GM19438 (cell line): ENCODE measurements around the gene FKBP5.
"Not testable (repeated sequence)": the region's sequence is repeated elsewhere in the genome, so short reads cannot be mapped to it uniquely, and the experiment has no call there.

Experiments
- ATAC-seq: cut with Tn5 transposase; IDR thresholded peaks from one replicate; pipeline ENCODE4 v1.9.1; 2021; ENCODE audit warnings: low read depth; ENCODE audit not compliant: unreplicated experiment

The FKBP5 gene

DNA sequence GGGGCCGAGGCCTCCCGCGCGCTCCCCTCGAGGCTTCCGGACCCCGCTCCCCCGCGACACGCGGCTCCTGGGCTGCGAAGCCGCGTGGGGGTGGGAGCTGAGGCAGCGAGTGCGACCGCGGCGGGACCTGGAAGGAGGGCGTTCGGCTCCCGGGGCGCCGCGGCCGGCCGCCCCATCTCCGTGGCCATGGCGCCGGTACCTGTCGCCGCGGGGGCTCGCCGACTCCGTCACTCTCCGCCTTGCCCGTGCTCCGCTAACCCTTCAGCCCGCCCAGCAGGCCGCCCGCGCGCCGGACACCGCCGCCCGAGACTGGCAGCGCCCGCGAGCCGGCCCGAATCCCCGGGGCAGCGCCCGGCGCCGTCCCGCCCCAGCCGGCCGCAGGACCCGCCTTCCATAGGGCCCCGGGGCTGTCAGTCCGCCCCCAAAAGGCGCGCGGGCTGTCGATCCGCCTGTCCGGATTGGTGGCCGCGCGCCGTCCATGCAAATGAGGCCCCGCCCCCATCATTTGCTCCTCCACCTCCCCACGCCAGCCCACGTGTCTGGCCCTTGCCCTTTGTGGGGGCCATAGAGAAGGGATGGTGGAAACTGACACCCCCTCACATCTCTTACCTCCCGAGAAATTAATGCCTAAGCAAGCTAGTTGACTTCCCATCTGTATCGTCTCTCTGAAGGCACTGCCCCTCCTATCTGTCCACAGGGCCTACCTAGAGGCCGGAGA, at the start of gene FKBP5:
Gene FKBP5 (minus strand): TSS at position 311 of the 718 bp plus-strand sequence. CDS start 46,091 bp downstream, outside the sequence.
- peak; percentile 84 for ATAC-seq

DNA sequence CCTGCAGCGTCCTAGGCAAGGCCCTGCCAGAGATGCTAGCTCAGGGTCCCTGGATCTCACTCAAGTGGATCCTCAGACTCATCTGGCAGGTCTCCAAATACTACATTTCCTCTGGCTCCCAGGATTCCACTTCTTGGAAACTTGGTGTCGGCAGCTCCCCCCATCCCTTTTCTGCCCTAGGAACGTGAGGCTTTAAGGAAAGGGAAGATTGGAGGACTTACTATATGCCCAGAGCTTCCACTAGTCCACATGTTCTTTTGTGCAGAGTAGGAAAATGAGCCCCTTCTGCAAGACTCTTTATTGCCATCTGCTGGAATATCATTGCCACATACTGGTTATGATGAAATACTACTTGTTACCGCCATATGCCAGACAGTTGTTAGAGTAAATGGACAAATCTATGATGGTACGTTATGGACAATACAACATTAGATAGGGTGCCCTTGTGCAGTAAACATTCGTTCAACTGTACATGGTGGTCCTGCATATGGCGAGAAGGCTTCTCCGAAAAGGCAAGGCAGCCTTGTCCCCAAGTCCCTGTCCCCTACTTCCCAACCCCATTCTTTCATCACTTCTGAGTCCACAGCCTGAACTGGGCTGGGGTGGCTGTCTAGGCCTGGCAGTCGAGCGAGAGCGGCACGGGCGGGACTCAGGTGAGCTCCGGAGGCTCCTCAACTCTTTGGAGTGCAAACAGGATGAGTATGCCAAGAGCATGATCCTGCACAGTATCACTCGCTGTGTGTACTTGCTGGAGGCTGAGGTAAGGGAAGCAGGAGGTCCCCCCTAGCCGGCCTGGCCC, 48.9 kb upstream of the FKBP5 start:
- no peak for ATAC-seq

DNA sequence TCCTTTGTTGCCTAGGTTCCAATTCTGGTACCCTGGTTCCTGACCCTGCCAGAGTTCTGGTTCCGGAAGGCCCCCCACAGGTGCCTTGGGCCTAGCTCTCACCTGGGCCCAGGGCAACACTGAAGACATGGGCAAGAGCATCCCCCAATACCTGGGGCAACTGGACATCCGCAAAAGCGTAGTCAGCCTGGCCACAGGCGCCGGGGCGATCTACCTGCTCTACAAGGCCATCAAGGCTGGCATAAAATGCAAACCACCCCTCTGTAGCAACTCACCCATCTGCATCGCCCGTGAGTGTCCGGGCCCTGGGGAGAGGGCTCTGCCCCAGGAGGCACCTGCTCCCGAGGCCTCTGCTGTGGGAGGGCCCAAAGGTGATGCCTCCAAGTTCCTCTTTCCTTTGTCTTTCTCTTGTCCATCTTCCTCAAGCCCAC, 48.3 kb upstream of the FKBP5 start, which contains the start of gene ARMC12:
Gene ARMC12 (plus strand): TSS at position 51 of the 431 bp plus-strand sequence. CDS start 77 bp downstream, at position 128.
- no peak for ATAC-seq

DNA sequence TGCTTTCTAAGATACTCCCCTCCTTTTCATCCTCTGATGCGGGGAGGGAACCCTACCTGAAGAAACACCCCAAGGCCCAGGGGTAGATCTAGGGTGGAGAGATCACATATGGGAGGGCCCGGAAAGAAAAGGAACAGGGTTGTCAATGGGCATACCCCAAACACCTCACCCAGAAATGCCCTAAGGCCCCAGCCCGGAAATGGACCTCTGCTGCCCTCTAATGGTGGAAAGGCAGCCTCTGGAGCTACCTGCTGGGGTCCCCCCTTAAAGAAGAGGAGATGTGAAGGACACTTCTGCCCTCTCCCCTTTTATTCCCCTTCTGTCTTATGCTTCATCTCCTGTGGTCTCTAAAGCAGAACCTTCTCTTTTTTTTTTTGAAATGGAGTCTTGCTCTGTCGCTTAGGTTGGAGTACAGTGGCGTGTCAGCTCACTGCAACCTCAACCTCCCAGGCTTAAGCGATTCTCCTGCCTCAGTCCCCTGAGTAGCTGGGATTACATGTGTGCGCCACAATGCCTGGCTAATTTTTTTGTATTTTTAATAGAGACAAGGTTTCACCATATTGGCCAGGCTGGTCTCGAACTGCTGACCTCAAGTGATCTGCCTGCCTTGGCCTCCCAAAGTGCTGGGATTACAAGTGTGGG, 47.7 kb upstream of the FKBP5 start:
- ATAC-seq, result no peak

DNA sequence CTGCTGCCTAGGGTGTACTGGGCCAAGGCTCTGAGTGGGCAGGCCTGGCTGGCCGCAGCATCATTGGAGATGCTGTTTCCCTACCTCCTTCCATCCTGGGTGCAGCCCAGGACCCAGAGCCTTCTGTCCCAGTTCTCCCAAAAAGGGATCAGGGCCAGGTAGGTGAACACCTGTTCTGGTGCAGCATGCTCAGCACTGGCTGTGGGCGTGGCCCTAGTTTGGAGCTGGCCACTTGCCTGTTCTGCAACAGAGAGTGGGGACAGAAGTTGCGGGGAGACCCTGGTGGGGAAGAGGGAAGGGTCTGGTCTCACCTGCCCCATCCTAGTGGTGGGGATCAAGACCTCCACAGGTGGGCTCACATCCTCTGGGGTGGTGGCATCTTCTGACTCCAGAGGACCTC, 46.7 kb upstream of the FKBP5 start:
- ATAC-seq, result no peak

DNA sequence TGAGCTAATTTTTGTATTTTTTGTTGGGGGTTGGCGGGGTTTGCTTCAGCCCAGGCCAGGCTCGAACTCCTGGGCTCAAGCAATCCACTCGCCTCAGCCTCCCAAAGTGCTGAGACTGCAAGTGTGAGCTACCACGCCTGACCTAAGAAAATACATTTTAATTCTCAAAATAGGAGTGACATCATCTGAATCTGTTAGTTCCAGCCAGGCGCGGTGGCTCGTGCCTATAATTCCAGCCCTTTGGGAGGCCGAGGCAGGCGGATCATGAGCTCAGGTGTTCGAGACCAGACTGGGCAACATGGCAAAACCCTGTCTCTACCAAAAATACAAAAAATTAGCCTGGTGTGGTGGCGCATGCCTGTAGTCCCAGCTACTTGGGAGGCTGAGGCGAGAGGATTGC, 45.6 kb upstream of the FKBP5 start:
- ATAC-seq, result not testable (repeated sequence)

DNA sequence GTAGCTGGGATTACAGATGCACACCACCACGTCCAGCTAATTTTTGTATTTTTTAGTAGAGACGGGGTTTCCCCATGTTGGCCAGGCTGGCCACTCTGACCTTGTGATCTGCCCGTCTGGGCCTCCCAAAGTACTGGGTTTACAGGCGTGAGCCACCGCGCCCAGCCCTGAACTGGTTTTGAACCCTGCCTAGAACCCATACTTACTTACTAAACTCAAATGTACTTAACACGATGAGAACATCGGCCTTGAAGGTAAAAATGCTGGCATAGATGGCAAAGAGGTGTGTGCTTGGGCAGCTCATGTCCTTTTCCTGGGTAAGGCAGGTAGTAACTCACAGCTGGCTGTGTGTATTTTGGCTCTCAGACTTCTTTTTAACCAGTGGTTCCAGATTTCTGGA, 44.9 kb upstream of the FKBP5 start:
- no peak for ATAC-seq

DNA sequence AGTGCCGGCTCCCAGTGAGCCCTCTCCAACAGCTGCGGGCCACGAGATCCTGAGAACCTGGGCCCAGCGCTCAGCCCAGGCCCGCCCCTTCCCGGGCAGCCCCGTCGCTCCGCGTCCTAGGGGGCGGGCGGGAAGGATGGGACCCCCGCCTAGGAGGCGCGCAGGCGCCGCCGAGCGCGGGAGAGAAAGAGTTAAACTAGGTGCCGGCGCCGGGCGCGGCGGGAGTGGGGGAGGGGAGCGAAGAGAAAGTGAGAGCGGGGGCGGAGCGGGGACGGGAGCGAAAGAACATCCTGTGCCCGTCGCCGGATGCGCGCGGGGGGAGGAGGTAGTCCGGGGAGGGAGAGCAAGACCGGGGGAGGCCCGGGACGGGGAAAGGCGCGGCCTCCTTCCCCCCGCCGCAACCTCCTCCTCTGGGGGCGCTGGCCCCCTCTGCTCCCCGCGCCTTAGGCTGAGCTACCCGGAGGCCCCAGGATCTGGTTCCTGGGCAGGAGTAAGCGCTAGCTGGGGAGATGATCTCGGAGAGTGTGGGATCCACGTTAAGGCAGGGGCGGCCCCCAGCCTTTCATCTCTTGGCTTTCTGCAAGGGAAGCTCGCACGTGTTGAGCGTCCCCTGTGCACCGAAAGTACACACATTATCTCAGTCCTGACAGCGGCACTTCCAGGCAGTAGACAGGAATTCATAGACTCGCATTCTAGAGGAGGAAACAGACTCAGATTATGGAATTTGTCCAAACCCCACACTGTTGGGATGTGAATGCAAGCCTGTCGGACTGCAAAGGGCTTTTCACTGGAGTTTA, 43.2 kb upstream of the FKBP5 start:
- peak; percentile 42 for ATAC-seq

DNA sequence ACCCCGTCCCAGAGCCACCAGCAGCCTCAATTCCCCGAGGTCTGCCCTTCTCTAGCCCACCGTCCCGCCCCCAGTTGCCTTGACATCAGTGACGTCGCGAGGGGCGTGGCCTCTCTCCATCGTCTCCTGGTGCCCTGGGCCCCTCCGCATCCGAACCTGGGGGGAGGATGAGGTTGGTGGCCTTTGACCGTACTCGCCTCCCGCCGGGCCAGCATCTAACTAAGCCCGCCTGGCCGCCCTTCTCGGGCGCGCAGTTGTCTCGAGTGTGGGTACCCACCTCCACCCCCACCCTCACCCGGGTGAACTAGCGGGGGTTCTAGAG, 42.7 kb upstream of the FKBP5 start:
- ATAC-seq, result peak; percentile 50

DNA sequence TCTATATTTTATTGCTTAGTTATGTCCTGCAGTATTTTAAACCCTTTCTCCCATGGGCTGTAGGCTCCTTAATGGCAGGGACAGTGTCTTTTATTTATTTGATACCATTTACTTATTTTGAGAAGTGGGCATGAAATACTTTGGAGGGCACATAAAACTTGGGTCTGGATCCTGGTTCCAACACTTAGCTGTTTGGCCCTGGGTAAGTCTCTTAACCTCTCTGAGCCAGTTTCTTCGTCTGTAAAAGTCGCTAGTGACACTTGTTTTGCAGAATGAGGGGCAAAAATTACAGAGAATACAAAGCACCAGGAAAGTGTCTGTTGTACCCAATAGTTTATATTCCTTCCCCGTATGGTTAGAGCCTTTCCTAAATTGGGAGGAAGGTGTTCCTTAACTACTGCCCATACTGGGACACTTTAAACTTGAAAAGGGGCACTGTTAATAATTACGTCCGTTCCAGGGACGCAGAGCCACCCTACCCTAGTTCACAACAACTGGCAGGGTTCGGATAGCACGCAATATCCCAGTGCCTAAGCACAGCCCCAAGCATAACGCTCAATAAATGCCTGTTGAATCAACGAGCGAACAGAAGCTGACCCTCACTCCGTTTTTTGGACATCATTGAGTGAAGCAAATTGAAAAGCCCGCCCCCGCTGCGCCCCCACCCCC, 42.2 kb upstream of the FKBP5 start:
- ATAC-seq, result no peak

DNA sequence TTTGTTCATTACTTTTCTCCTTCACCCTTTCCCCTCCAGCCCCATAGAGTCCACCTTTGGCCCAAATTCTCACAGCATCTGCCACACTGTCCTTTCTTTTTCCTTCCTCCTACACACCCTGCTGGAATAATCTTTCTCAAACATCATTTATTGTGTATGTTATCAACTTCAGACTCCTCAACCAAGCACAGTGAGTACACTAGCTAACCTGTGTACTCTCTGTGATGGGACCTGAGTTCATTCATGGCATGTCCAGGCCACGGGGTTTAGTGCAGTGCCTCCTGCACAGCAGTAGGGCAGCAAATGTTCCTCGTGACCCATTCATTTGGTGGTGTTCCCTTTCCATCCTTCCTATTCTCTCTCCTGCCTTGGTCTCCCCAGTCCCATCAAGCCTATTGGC, 41.0 kb upstream of the FKBP5 start:
- ATAC-seq, result no peak

DNA sequence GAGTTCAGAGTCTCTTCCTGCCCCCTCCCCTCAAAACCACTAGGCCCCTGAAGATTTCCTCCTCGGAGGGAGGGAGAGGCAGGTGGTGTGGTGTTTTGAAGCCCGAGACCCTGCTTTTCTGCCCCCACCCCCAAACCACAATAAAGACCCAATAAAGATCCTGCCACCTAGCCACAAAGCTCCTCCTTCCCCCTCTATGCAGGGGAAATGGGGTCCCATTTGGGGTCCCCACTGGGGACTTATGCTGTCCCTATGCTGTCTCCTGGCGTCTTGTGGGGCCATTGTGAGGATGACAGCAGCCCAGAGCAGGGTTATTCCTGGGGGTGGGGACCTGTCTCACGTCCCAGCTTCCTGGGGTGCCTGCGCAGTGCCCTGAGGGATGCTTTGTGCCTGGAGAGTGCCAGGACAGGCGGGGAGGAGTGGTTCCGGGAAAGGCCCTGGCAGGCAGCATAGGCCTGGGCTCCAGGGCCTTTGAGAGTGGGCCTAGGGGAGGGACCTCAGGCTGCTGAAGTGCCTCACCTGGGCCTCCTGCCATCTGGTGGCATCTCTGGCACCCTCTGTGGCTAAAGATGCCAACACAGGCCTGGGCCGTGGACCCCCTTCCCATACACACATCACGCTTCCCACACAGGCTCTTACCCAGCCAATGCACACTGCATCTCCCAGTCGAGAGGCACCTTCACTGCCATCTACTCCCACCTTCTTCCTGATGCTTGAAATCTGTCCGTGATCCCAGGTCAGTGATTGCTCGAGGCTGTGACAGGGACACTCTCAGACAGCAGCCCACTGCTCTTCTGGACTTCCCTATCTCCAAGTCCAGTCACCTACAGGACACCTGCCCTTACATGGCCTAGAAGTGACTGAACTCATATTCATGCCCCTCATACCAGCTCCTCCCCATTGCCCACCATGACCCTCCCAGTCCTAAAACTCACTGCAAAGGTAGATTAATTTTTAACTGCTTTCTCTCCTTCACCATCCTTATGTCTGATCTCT, 40.3 kb upstream of the FKBP5 start:
- no peak for ATAC-seq

DNA sequence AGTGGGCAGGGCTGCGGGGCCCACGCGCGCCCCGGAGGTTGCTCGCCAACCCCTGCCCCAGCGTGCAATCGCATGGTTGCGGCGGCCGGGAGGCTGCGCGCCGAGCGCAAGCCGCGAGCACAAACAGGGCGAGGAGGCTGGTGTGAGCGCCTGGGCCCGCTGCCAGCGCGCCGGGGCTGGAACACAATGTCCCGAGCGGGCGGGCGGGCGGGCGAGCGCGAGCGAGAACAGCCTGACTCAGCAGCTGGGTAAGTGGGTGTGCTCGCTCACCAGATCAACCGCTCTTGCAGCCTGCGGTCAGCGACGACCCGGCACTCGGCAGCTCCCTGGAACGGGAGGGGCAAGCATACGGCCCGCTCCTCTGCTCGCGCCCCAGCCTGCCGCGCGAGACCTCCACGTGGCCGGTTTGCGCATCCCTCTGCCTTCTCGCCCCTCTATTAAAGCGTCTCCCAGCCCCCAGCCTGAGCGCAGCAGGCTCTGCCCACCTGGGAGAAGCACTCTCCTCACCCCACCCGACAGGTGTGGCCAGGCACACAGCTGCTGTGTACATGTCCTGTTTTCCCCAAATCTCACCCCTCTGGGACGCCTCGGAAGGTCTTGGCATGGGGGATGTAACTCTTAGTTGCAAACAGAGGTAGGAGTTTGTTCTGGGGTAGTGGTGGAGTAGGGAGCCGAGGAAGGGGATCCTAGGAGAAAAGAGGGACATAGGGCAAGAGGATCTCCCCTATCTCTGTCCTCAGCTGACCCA, 39.4 kb upstream of the FKBP5 start:
- peak; percentile 37 for ATAC-seq

DNA sequence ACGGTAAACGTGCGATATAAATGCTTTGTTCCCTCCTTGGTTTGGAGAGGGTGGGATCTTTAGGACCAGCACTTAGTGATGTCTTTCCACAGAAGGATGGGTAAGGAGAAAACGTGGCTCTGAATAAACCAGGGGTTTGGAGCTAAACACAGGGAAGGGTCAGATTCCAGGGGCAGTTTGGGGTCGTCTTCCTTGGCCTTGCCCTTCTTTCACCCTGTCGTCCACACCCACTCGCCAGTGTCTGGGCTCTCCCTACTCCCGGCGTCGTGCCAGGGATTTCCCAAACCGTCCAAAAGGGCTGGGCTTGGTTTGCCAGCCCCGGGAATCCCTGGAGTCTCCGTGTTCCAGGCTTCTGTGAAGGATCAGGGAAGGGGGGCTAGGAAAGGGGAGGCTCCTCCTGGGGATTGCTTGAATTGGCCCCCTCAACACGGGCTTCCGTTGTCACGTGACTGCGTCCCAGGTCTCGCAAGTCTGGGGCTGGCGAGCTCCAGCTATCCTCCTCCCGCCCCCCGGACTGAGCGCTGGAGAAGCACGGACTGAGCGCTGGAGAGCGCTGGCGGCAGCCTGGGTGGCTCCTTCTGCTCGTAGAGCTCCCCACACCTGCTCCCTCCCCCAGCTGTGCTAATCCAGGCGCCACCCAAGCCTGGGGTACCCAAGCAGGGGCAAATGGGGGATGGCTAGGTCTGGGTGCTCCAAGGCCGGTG, 38.7 kb upstream of the FKBP5 start:
- peak; percentile 13 for ATAC-seq

DNA sequence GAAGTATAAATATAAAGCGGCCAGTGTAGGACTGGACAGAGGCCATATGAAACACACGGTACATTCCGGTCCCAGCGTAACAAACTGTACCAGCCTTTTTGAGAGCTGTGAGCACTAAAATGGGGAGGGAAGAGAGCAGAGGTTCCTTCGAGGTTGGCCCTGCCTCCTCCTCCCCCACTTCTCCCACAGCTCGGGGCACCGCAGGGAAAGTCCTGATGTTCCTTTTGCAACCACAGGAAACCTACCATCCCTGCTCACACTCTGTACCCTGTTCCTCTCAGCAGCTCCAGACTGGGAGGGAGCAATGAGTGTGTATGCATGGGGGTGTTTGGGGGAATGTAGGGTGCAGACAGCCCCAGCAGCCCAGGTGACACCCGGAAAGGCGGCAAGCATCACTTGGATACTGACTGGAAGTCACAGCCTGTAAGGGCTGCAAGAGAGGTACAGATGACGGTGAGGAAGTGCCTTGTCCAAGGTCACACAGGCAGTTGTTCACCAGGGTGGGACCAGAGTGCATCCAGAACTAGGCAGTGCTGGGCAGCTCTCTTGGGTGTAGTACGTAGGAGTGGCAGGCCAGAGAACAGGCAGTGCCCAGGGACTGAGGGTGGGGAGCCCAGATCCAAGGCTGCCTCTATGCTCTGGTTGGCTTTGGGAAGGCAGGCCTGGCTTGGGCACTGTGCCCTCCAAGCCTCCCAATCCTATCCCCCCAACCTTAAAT, 37.2 kb upstream of the FKBP5 start:
- ATAC-seq, result no peak

DNA sequence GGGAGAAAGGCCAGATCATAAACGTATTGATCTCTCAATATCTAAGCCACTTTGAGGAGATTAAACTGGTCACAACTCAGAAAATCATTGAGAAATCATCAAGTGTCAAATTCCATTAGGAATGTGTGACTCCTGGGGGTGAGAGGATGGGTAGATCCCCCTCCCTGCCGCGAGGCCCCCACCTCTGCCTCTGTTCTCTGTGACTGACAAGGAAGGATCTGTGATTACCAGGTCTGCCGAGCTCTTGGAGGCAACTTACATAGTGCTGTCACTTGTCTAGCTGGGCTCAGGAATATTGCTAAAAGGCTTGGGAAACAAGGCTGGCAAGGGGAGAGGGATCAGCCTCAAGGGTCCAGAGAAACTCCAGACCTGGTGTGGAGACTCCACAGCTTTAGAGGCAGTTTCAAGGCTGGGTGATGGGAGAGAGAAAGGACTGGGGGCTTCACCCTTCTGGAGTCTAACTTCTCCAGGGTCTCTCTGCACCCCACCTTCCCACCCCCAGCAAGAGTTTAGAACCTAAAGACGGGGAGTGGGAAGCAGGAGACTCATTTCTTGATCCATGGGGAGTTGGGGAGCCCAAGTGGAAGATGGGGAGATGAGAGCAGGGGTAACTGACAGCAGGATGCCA, 36.5 kb upstream of the FKBP5 start:
- no peak for ATAC-seq

DNA sequence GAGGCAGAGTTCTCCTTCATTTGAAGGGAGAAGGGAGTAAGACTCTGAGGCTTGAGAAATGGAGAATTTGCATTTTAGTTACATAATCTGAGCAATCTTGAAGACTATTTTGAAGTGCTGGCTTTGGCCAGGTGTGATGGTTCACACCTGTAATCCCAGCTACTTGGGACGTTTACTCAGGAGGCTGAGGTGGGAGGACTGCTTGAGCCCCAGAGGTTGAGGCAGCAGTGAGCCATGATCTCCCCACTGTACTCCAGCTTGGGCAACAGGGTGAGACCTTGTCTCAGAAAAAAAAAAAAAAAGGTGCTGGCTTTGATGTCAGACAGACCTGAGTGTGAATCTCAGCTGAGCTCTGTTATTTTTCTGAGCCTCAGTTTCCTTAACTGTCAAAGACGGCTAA, 35.8 kb upstream of the FKBP5 start:
- ATAC-seq, result no peak
